DMS114 treated with DMSO at 0.1 percent for 48 hours (cell line): ENCODE measurements around the gene HDGFL2.

Experiments
- DNase-seq: peaks from one replicate; lab custom pipeline; 2025; ENCODE audit not compliant: unreplicated experiment; lab: John Stamatoyannopoulos, UW

HDGFL2 gene

GRCh38 chr19:4444765-4445741, 27.0 kb upstream of the HDGFL2 start:
- no peak for DNase-seq

DNA sequence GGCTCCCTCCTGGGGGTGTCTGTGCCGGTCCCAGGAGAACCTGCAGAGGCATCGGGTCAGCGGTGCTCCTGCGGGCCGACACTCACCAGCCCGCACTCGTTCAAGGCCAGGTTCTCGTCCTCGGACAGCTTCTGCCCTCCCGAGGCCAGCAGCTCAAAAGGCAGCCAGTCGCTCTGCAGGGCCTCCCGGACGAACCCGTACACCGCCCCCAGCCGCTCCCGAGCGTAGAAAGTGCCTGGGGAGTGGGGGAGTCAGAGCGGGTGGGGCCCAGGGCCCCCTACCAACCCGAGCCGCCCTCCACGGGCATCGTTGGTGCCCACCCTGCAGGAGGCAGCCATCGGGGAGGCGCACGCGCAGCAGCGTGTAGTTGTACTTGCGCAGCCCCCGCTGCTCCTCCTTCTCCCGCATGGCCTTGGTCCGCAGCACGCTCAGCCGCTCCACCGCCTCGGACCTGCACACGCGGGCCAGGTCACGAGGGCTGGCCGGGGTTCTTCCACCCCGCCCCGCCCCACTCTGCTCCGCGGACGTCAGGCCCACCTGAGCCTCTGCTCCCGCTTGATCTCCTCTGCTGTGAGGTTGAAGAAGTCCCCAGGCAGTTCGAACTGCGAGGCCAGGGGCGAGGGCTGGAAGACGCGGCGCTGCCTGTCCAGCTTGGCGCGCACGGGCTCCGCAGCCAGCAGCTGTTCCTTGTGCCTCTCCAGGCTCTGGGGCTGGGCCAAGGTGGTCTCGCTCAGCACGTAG, 26.0 kb upstream of the HDGFL2 start:
- DNase-seq = no peak

GRCh38 chr19:4446704-4447200, 25.3 kb upstream of the HDGFL2 start:
- DNase-seq = no peak

- DNase-seq = no peak
Observed at GRCh38 chr19:4447327-4448146, 24.6 kb upstream of the HDGFL2 start.

DNA sequence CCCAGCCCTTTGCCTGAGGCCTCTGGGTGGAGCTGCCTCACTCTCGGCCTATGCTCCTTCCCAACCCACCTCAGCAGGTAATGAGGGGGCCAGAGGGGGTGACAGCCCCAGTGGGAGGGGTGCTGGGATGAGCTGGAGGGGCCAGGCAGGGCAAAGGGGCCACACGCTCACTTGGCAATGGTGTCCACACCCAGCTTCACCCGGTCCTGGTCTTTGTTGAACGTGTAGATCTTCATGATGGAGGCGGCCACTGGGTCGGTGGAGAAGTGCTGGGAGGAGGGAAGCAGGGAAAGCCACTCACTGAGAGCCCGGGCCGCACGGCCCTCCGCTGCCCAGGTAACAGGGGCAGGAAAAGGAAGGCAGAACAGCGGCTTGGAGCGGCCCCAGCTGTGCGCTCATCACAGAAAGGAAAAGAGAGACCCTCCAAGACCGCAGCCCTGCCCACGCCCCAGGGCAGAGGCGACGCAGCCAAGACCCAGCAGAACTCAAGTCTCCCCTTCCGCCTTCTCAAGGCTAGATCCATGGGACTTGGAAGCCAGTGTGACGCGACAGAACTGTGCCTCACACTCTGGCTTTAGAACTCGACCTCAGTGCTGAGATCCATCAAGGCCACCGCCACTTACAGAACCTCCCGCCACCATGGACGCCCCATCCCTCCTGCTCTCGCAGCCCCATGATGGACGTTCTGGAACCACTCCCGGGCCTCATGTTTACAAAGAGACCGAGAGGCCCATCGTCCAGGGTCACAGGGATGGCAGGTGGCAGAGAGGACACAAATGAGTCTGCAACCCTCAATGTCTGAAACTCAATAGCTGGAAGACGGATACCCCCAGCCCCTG, 23.7 kb upstream of the HDGFL2 start:
- DNase-seq = no peak

DNA sequence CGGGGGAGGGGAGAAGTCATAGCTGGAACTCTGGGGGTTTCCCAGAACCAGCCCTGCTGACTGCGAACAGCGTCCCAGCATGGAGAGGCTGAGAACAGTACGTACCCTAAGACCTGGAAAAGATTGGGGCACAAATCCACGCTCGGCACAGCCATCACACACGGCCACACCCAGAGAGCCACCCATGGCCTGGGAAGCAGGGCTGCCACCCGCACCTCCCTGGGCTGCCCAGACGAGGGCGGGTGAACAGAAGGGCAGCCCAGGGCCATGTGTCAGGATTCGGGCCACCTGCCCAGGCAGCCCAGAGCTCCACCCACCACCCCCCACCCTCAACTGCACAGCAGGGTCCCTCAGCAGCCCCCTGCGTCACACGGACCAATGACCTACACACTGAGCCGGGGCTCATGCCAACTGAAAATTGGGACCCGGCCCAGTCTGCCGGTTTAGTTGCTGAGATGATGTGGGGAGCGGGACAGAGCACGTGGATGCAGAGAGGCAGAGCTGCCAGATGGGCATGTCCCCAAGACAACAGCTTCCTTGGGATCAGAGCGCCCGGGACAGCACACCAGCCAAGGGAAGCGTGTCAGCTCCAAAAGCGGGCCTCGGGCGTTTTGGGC, 23.0 kb upstream of the HDGFL2 start:
- DNase-seq = no peak

DNA sequence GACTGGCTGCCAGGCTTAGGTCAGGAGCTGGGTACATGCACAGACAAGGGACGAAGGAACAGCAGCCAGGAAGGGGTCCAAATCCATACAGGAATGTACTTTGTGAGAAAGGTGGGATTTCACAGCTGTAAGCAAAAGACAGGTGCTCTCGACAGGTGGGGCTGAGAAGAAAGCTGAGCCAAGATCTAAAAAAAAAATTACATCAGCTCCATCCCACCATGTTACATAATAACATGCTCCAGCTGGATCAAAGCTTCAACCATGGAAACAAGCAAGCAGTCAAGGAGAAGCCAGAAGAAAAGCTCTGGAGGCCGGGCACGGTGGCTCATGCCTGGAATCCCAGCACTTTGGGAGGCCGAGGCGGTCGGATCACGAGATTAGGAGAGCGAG, 22.5 kb upstream of the HDGFL2 start:
- DNase-seq = no peak

- no peak for DNase-seq
Observed at GRCh38 chr19:4452230-4452990, 19.7 kb upstream of the HDGFL2 start.

- DNase-seq = no peak
Observed at GRCh38 chr19:4453232-4454179, 18.6 kb upstream of the HDGFL2 start.

DNA sequence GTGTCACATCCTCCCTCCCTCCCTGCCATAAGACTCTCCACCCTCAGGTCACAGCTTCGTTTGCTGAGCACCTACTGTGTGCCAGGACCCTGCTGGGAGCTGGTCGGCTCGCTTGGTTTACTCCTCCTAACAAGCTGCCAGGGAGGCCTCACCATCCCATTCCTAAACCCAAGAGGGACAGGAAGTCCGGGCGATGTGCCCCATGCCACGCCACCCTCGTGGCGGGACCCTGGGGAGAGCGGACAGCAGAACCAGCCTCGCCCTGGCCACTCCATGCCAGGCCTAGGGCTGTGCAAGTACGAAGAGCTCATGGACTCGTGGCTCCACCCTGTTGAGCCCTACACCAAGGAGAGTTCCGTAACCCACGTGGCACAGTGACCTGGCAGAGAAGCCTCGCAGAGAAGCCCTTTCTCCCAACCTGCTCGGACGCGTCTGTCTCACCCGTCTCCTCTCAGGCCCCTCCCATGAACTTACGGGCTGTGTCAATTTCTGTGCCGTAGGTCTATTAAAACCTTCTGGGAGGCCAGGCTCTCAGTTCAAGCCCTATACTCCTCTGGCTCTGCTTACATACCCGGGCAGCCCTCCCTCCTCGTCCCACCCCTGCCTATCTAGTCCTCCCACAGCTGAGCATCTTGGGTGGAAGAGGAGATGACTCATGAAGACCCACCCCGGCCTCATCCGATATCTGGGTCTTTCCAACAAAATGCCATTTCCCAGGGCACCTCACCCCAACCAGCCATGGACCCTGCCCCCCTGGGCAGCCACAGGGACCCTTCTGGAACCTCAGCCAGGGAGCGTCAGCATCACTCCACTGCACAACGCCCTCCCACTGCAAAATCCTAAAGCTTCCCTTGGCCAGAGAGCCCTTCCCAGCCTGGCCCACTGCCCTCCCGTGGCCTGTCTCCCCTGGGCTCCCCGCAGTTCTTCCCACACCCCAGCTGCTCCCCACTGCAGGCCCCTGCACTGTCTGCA, 17.1 kb upstream of the HDGFL2 start:
- DNase-seq = no peak

- no peak for DNase-seq
Observed at GRCh38 chr19:4455719-4456475, 16.2 kb upstream of the HDGFL2 start.

- DNase-seq = no peak
Observed at GRCh38 chr19:4456476-4456842, 15.6 kb upstream of the HDGFL2 start.

DNA sequence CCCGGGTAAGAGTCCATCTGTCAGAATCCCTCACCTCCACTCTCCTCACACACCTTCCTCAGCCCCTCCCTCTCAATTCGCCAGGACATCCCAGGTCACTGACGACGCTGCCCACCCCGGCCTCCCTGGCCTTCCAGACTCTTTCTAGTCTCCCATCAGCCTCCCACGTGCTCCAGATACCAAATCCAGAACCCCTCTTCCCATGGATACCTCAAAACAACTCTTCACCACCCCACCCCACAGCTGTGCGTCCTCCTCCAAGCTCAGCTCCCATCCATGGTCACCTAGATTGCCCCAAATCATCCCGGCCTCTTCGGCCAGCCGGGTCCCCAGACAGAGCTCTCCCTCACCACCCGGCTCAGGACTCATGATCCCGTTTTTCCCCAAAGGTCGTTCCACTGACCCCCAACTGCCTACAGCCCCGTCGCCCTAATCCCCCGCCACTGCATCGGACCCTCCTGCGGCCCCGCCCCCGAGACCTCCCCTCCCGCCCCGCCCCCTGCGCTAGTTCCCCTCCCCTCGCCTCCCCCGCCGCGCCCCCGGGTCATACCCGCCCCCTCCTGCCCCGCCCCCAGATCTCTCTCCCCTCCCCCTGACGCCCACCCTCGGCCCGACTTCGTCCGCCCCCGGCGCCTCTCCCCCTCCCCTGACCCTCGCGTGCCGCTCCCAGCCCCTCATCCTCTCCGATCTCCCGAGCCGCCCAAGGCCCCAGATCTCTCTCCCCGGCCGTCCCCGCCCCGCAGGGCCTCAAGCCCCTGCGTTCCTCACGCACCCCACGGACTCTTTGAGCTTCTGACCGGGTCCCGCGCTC, 15.0 kb upstream of the HDGFL2 start:
- DNase-seq = no peak

- peak; percentile 90 for DNase-seq
Observed at GRCh38 chr19:4457654-4458395, 14.3 kb upstream of the HDGFL2 start, which contains the start of gene UBXN6. Gene UBXN6 (minus strand): TSS chr19:4457794. CDS start chr19:4457697, 97 bp downstream.
